Breast epithelium (tissue), 4 donors: ENCODE data around the gene NET1. TPM values are rescaled to one million over a fixed set of nuclear protein-coding genes. Genes with fewer than 3 reads are reported as not detected.

Experiments
- DNase-seq, 2 donors: peaks; one replicate each; pipeline ENCODE4 v3.0.0-alpha.2; 2019; ENCODE audit warnings: low spot score in 2 of 2
- H3K27ac ChIP-seq, 2 donors: fragments of 200-600 bp; sonication (generic) in 1 of 2; one replicate each; pipeline ENCODE4 v1.5.1; 2016 to 2019; ENCODE audit warnings: mild to moderate bottlenecking in 1 of 2
- H3K27me3 ChIP-seq, 2 donors: fragments of 200-600 bp; sonication (generic) in 1 of 2; one replicate each; pipeline versions ENCODE4 v1.5.1 to v1.6.0; 2017 to 2019; ENCODE audit warnings: control low read depth in 1 of 2, mild to moderate bottlenecking in 1 of 2
- H3K36me3 ChIP-seq: fragments of 200-600 bp; one replicate; pipeline ENCODE4 v1.5.1; 2019
- H3K4me1 ChIP-seq, 2 donors: fragments of 200-600 bp; sonication (generic); one replicate each; pipeline ENCODE4 v1.5.1; 2016 to 2019; ENCODE audit warnings: control low read depth in 1 of 2
- H3K4me3 ChIP-seq, 3 donors: fragments of 200-600 bp; sonication (generic); 1 replicate in 2 of 3; 2 replicates in 1 of 3; pipeline ENCODE4 v1.5.1; 2016 to 2019; ENCODE audit warnings: mild to moderate bottlenecking in 3 of 3, moderate library complexity in 2 of 3
- H3K9me3 ChIP-seq, 2 donors: fragments of 200-600 bp; sonication (generic) in 1 of 2; one replicate each; pipeline ENCODE4 v1.5.1; 2016 to 2019; ENCODE audit warnings: control low read depth in 1 of 2
- POLR2A ChIP-seq: fragments of 450-650 bp; IDR thresholded peaks from one replicate; pipeline ENCODE4 v1.6.1; 2016; ENCODE audit warnings: antibody characterized with exemption, mild to moderate bottlenecking, moderate library complexity
- POLR2AphosphoS5 ChIP-seq, 3 donors: sonication (generic); formaldehyde crosslinking; IDR thresholded peaks; one replicate each; pipeline ENCODE4 v1.6.1; 2017; ENCODE audit warnings: antibody characterized with exemption in 3 of 3
- intact Hi-C: fragments of 100-400 bp; cut with DNase I; formaldehyde crosslinking; loops from one replicate; pipeline ENCODE4 v1.15.1; 2023; ENCODE audit warnings: low total_unique reads
- total RNA-seq, 3 donors: library from RNA; depleted of rRNA; stranded (reverse); fragments of >200 nt; gene quantifications; one replicate each; pipeline ENCODE4 v1.1.0, GENCODE V29; 2016
- TF ChIP-seq, protein P1 (sequence below), 3 donors: fragments of 450-650 bp; IDR thresholded peaks; one replicate each; pipeline ENCODE4 v1.5.1; 2016 to 2017; ENCODE audit warnings: antibody characterized with exemption in 3 of 3, mild to moderate bottlenecking in 3 of 3, moderate library complexity in 3 of 3

NET1 gene
- total RNA-seq, 3 donors from 2014 or later: 87.2 to 179 (median 145) TPM

DNA sequence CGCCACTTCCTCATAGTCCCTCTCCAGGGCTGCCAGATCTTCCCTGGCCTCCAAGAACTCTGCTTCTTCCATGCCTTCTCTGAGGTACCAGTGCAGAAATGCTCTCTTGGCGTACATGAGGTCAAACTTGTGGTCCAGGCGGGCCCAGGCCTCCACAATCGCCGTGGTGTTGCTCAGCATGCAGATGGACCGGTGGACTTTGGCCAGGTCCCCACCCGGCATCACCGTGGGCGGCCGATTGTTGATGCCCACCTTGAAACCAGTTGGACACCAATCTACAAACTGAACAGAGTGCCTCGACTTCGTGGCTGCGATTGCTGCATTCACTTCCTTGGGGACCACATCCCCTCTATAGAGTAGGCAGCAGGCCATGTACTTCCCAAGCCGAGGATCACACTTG, 18.8 kb upstream of the NET1 start:
- H3K9me3 ChIP-seq: peaks cover 8 to 26% of the 10 kb centered on the region in 2 donors
- H3K27me3 ChIP-seq: no peaks in the 10 kb centered on the region
- TF ChIP-seq POLR2A (no peak), POLR2AphosphoS5 (IDR thresholded peaks at IDR 0.05) (no peak)
- TF ChIP-seq, protein P1, sequence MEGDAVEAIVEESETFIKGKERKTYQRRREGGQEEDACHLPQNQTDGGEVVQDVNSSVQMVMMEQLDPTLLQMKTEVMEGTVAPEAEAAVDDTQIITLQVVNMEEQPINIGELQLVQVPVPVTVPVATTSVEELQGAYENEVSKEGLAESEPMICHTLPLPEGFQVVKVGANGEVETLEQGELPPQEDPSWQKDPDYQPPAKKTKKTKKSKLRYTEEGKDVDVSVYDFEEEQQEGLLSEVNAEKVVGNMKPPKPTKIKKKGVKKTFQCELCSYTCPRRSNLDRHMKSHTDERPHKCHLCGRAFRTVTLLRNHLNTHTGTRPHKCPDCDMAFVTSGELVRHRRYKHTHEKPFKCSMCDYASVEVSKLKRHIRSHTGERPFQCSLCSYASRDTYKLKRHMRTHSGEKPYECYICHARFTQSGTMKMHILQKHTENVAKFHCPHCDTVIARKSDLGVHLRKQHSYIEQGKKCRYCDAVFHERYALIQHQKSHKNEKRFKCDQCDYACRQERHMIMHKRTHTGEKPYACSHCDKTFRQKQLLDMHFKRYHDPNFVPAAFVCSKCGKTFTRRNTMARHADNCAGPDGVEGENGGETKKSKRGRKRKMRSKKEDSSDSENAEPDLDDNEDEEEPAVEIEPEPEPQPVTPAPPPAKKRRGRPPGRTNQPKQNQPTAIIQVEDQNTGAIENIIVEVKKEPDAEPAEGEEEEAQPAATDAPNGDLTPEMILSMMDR (IDR thresholded peaks at IDR 0.05): no peak
- DNase-seq: no peak
- no peaks in the 10 kb centered on the region for H3K36me3 ChIP-seq
- H3K4me3 ChIP-seq: no peak overlapping the region
- intact Hi-C loops: no loop called here
- no peaks in the 10 kb centered on the region for H3K4me1 ChIP-seq
- no peak overlapping the region for H3K27ac ChIP-seq

GRCh38 chr10:5395168-5395567, 17.2 kb upstream of the NET1 start:
- DNase-seq: no peak
- Histone ChIP-seq H3K27ac (no peak overlapping the region), H3K36me3 (no peaks in the 10 kb centered on the region), H3K9me3 (peaks cover 8 to 17% of the 10 kb centered on the region in 2 donors), H3K27me3 (no peaks in the 10 kb centered on the region), H3K4me1 (no peaks in the 10 kb centered on the region), H3K4me3 (no peak overlapping the region)
- TF ChIP-seq, protein P1 (IDR thresholded peaks at IDR 0.05): no peak
- TF ChIP-seq POLR2A: no peak
- no peak for TF ChIP-seq POLR2AphosphoS5 (IDR thresholded peaks at IDR 0.05)
- intact Hi-C loops: no loop called here

DNA sequence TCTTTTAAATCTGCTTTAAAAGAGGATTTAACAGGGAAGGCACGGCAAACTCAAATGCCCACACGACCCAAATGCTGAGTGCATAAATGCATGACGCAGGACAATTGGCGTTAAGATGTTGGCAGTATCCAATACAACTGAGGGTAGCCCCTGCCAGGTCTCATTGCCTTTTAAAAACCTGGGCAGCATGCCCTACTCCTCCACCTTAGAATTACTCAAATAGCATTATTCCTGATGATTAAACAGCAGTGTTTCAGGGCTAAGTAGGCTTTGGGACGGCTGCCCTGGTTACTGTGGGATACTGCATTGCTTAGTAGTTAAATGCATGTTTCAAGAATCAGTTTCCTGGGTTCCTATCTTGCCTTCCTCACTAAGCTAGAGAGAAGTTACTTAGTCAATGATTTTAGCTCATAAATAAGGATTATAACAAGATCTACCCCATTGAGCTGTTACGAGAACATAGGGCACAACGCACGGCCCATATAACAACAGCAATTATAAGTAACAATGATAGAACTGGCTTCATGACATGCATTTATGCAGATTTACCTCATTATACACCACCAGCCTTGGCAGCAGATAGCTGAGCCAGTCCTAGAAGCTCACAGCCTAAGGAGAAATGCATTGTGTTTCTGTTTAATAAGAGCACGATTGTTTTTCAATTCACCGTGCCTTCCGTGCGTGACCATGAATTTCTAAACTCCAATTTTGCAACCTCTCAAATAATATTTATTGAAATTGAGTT, 15.6 kb upstream of the NET1 start:
- no peaks in the 10 kb centered on the region for H3K27me3 ChIP-seq
- no peak overlapping the region for H3K4me3 ChIP-seq
- H3K27ac ChIP-seq: no peak overlapping the region
- H3K36me3 ChIP-seq: no peaks in the 10 kb centered on the region
- no peaks in the 10 kb centered on the region for H3K4me1 ChIP-seq
- intact Hi-C loops: no loop called here
- H3K9me3 ChIP-seq: peaks cover 1 to 2% of the 10 kb centered on the region in 2 donors
- no peak for DNase-seq
- no peak for TF ChIP-seq POLR2A
- TF ChIP-seq, protein P1 (IDR thresholded peaks at IDR 0.05): no peak
- TF ChIP-seq POLR2AphosphoS5 (IDR thresholded peaks at IDR 0.05): no peak

- H3K36me3 ChIP-seq: no peaks in the 10 kb centered on the region
- no peaks in the 10 kb centered on the region for H3K9me3 ChIP-seq
- H3K4me1 ChIP-seq: no peaks in the 10 kb centered on the region
- no peaks in the 10 kb centered on the region for H3K27me3 ChIP-seq
- TF ChIP-seq, protein P1 (IDR thresholded peaks at IDR 0.05): no peak
- TF ChIP-seq POLR2A: no peak
- no peak for TF ChIP-seq POLR2AphosphoS5 (IDR thresholded peaks at IDR 0.05)
- intact Hi-C loops: no loop called here
- DNase-seq: no peak
- H3K27ac ChIP-seq: no peak overlapping the region
- no peak overlapping the region for H3K4me3 ChIP-seq
Observed at GRCh38 chr10:5399332-5399731, 13.0 kb upstream of the NET1 start.

DNA sequence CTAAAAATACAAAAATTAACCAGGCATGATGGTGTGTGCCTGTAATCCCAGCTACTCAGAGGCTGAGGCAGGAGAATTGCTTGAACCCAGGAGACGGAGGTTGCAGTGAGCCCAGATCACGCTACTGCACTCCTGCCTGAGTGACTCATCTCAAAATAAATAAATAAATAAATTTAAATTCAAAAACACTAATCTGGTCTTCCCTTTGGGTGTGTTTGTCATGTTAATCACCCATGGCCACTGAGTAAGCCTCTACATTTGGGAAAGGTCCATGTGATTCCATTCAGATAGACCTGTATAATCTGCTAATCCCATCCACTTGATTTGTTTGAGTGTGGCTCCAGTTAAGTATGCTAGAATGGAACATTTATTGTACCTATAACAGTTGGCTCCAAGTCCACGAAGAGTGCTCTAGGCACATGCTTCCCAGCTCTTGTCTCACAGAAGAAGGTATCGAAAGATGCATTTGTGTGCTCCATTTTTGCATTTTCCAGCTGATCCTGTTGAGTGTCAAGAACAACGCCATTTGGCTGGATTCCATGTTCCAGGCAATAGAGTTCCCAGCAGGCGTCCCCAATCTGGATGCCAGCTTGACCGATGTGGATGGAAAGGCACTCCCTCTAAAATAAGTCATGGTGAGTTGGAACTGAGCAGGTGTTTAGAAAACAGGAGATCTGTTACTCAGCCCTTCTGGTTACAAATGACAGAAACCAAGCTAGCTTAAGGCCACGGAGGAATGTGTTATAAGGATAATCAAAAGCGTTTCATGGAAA, 11.7 kb upstream of the NET1 start:
- intact Hi-C loops: no loop called here
- no peaks in the 10 kb centered on the region for H3K9me3 ChIP-seq
- no peaks in the 10 kb centered on the region for H3K4me1 ChIP-seq
- DNase-seq: no peak
- no peaks in the 10 kb centered on the region for H3K36me3 ChIP-seq
- TF ChIP-seq, protein P1 (IDR thresholded peaks at IDR 0.05): no peak
- TF ChIP-seq POLR2A (no peak), POLR2AphosphoS5 (IDR thresholded peaks at IDR 0.05) (no peak)
- no peak overlapping the region for H3K4me3 ChIP-seq
- H3K27me3 ChIP-seq: no peaks in the 10 kb centered on the region
- no peak overlapping the region for H3K27ac ChIP-seq
